Measurements from ENCODE around the gene ERC1.

- TF ChIP-seq, protein P1, sequence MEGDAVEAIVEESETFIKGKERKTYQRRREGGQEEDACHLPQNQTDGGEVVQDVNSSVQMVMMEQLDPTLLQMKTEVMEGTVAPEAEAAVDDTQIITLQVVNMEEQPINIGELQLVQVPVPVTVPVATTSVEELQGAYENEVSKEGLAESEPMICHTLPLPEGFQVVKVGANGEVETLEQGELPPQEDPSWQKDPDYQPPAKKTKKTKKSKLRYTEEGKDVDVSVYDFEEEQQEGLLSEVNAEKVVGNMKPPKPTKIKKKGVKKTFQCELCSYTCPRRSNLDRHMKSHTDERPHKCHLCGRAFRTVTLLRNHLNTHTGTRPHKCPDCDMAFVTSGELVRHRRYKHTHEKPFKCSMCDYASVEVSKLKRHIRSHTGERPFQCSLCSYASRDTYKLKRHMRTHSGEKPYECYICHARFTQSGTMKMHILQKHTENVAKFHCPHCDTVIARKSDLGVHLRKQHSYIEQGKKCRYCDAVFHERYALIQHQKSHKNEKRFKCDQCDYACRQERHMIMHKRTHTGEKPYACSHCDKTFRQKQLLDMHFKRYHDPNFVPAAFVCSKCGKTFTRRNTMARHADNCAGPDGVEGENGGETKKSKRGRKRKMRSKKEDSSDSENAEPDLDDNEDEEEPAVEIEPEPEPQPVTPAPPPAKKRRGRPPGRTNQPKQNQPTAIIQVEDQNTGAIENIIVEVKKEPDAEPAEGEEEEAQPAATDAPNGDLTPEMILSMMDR (IDR thresholded peaks at IDR 0.05), result no peak
- TF ChIP-seq POLR2AphosphoS5 (IDR thresholded peaks at IDR 0.05), result no peak
- TF ChIP-seq POLR2A (IDR thresholded peaks at IDR 0.05), result no peak
These were observed 549.7 kb downstream of the ERC1 start for GRCh38 chr12:1540690-1541089.

Data from suprapubic skin (tissue), 4 donors.